HG03469 (cell line): ENCODE data around the gene TXNDC5.
"Not testable (repeated sequence)": the region's sequence is repeated elsewhere in the genome, so short reads cannot be mapped to it uniquely, and the experiment has no call there.

Experiments
- ATAC-seq: cut with Tn5 transposase; IDR thresholded peaks from one replicate; pipeline ENCODE4 v1.9.1; 2021; ENCODE audit warnings: mild to moderate bottlenecking, moderate library complexity, moderate number of reproducible peaks; ENCODE audit not compliant: unreplicated experiment

TXNDC5 gene

GRCh38 chr6:7914991-7915789, 4.6 kb upstream of the TXNDC5 start:
- no peak for ATAC-seq

- ATAC-seq, result no peak
These were observed 3.7 kb upstream of the TXNDC5 start for GRCh38 chr6:7914311-7914710.

GRCh38 chr6:7912736-7913517, 2.3 kb upstream of the TXNDC5 start:
- ATAC-seq, result no peak

- no peak for ATAC-seq
These were observed 1.4 kb upstream of the TXNDC5 start for GRCh38 chr6:7912024-7912423.

- ATAC-seq, result no peak
These were observed 747 bp upstream of the TXNDC5 start for GRCh38 chr6:7911345-7911725.

GRCh38 chr6:7910298-7910653, 312 bp downstream of the TXNDC5 start:
- no peak for ATAC-seq

- no peak for ATAC-seq
These were observed 988 bp downstream of the TXNDC5 start for GRCh38 chr6:7909323-7910276.

GRCh38 chr6:7907159-7907558, 3.4 kb downstream of the TXNDC5 start:
- ATAC-seq, result no peak

- ATAC-seq, result no peak
These were observed 3.8 kb downstream of the TXNDC5 start for GRCh38 chr6:7906741-7907140.

GRCh38 chr6:7905416-7905815, 5.2 kb downstream of the TXNDC5 start:
- no peak for ATAC-seq

- no peak for ATAC-seq
These were observed 5.8 kb downstream of the TXNDC5 start for GRCh38 chr6:7904654-7905319.

GRCh38 chr6:7903673-7904072, 6.9 kb downstream of the TXNDC5 start:
- no peak for ATAC-seq

GRCh38 chr6:7902867-7903266, 7.7 kb downstream of the TXNDC5 start:
- no peak for ATAC-seq

- ATAC-seq, result no peak
These were observed 8.4 kb downstream of the TXNDC5 start for GRCh38 chr6:7902221-7902620.

GRCh38 chr6:7901780-7902179, 8.8 kb downstream of the TXNDC5 start:
- ATAC-seq, result no peak

- ATAC-seq, result no peak
These were observed 9.5 kb downstream of the TXNDC5 start for GRCh38 chr6:7901056-7901455.

- ATAC-seq, result no peak
These were observed 10.0 kb downstream of the TXNDC5 start for GRCh38 chr6:7900621-7901020.

- no peak for ATAC-seq
These were observed 10.7 kb downstream of the TXNDC5 start for GRCh38 chr6:7899889-7900213.

GRCh38 chr6:7899101-7899888, 11.3 kb downstream of the TXNDC5 start:
- no peak for ATAC-seq

- not testable (repeated sequence) for ATAC-seq
These were observed 12.4 kb downstream of the TXNDC5 start for GRCh38 chr6:7898193-7898586.
